ENCODE results near the gene HLA-DRA.
"Not testable (repeated sequence)": the region's sequence is repeated elsewhere in the genome, so short reads cannot be mapped to it uniquely, and the experiment has no call there.

The HLA-DRA gene

DNA sequence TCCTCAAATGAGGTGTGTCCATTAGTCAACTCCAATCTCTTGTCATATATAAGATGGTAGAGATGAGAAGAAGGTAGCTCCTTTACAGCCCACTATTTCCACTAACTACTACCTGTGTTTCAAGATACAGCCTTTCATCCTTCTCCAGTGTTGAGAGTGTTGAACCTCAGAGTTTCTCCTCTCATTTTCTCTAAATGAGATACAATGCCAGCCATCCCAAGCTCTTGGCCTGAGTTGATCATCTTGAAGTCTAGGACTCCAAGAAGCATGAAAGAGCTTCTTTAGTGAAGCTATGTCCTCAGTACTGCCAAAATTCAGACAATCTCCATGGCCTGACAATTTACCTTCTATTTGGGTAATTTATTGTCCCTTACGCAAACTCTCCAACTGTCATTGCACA is 548 bp upstream of the HLA-DRA start:
- H3K4me3 Mint-ChIP-seq = peak overlapping the region; percentile 88
- intact Hi-C loops (cut with micrococcal nuclease) = loop anchor here (5.0 kb wide), 2 partner anchors 148 to 228 kb away; partner anchors contain the start of genes HLA-DQB1 and HLA-DRB1

DNA sequence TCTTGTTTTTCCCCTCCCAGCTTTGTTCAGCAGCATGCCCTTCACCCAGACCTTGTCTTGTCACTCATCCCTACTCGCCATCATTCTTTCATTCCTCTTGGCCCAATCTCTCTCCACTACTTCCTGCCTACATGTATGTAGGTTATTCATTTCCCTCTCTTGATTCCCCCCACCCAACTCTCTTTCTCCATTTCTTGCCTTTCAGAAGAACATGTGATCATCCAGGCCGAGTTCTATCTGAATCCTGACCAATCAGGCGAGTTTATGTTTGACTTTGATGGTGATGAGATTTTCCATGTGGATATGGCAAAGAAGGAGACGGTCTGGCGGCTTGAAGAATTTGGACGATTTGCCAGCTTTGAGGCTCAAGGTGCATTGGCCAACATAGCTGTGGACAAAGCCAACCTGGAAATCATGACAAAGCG is 2.6 kb downstream of the HLA-DRA start:
- peak overlapping the region; percentile 88 for H3K4me3 Mint-ChIP-seq

More for the DNA sequence above, 548 bp upstream of the HLA-DRA start:
- Mint-ChIP-seq H3K36me3 (ENCODE audit: low read depth) (peaks cover 53% of the 10 kb centered on the region), H3K27me3 (no peaks in the 10 kb centered on the region), H3K9me3 (no peaks in the 10 kb centered on the region), H3K4me1 (ENCODE audit: low read depth) (peaks cover 69% of the 10 kb centered on the region), H3K27ac (peak overlapping the region; percentile 99)

DNA sequence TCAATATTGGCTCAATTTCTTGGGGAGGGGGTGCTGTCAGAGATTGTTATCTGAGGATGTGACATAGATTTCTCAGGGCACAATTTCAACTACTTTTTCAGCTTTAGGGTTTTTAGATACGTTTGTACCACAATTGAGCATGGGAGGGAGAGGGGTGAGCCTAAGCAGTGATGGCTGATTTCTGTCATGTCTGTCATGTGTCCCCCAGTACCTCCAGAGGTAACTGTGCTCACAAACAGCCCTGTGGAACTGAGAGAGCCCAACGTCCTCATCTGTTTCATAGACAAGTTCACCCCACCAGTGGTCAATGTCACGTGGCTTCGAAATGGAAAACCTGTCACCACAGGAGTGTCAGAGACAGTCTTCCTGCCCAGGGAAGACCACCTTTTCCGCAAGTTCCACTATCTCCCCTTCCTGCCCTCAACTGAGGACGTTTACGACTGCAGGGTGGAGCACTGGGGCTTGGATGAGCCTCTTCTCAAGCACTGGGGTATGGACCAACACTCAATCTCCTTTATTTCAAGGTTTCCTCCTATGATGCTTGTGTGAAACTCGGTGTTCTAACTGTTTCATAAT is 3.4 kb downstream of the HLA-DRA start:
- H3K9me3 Mint-ChIP-seq = no peaks in the 10 kb centered on the region
- peaks cover 57% of the 10 kb centered on the region for H3K4me1 Mint-ChIP-seq (ENCODE audit: low read depth)
- peak overlapping the region; percentile 99 for H3K27ac Mint-ChIP-seq
- intact Hi-C loops (cut with micrococcal nuclease) = loop anchor here (1.0 kb wide), 1 partner anchor 30 kb away; no protein-coding TSS in a partner anchor
- H3K36me3 Mint-ChIP-seq (ENCODE audit: low read depth) = peaks cover 69% of the 10 kb centered on the region
- H3K4me3 Mint-ChIP-seq = peak overlapping the region; percentile 88
- H3K27me3 Mint-ChIP-seq = no peaks in the 10 kb centered on the region

More for the DNA sequence above, 2.6 kb downstream of the HLA-DRA start:
- Mint-ChIP-seq H3K9me3 (no peaks in the 10 kb centered on the region), H3K4me1 (ENCODE audit: low read depth) (peaks cover 61% of the 10 kb centered on the region), H3K36me3 (ENCODE audit: low read depth) (peaks cover 69% of the 10 kb centered on the region), H3K27ac (peak overlapping the region; percentile 99), H3K27me3 (no peaks in the 10 kb centered on the region)
- intact Hi-C loops (cut with micrococcal nuclease) = loop anchor here (1.0 kb wide), 1 partner anchor 31 kb away; no protein-coding TSS in a partner anchor

DNA sequence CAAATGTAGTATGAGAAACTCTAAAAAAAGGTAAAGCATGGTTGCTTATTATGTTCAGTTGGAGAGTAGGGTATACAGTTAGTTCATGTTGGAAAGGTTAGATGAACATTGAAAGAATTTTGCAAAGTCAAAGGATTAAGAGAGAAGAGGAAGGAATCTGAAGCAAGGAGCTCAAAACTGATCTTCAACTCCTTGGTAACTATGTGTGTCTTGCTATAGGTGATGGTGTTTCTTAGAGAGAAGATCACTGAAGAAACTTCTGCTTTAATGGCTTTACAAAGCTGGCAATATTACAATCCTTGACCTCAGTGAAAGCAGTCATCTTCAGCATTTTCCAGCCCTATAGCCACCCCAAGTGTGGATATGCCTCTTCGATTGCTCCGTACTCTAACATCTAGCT is 4.7 kb downstream of the HLA-DRA start:
- H3K4me1 Mint-ChIP-seq (ENCODE audit: low read depth) = peaks cover 49% of the 10 kb centered on the region
- peak overlapping the region; percentile 88 for H3K4me3 Mint-ChIP-seq
- peak overlapping the region; percentile 99 for H3K27ac Mint-ChIP-seq
- peaks cover 5% of the 10 kb centered on the region for H3K9me3 Mint-ChIP-seq
- peaks cover 63% of the 10 kb centered on the region for H3K36me3 Mint-ChIP-seq (ENCODE audit: low read depth)
- intact Hi-C loops (cut with micrococcal nuclease) = no loop called here
- peaks cover 2% of the 10 kb centered on the region for H3K27me3 Mint-ChIP-seq

DNA sequence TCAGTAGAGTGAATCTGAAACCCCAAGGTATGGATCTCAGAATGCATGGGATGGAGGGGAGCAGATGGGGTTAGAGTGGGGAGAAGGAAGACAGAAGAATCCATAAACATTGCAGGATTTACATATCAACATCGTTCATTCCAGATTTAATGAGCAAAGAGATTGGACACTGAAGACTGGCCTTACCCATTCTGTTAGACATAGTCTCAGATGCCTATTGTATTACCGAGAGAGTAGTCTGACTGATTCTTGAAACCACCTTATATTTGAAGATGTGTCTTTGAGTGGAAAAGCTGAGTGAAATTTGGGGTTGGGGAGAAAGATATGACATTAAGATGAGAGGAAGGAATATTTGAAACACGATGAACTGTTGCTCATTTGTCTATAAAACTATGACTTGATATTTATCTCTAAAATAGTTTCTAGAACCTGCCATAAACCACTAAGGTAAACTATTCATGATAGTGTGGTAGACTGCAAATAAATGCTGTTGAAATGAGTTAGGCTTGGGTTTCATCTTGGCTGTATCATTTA is 5.7 kb downstream of the HLA-DRA start:
- Mint-ChIP-seq H3K27me3 (peaks cover 7% of the 10 kb centered on the region), H3K36me3 (ENCODE audit: low read depth) (peaks cover 53% of the 10 kb centered on the region), H3K9me3 (peaks cover 5% of the 10 kb centered on the region), H3K27ac (peak overlapping the region; percentile 99), H3K4me1 (ENCODE audit: low read depth) (peaks cover 43% of the 10 kb centered on the region), H3K4me3 (peak overlapping the region; percentile 44)
- intact Hi-C loops (cut with micrococcal nuclease) = no loop called here

DNA sequence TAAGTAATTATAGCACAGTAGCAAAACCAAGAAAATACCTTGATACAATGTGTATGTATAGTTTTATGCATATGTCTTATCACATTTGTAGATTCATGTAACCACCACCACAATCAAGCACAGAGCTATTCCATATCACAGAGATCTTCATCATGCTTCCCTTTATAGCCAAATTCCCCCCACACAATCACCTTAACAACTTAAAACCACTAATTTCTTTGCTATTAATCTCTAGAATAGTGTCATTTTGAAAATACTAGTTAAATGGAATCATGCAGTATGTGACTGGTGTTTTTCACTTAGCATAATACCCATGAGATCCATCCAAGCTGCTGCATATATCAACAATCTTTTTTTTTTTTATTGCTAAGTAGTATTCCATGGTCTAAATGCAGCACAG is 8.2 kb downstream of the HLA-DRA start:
- H3K27me3 Mint-ChIP-seq = peaks cover 10% of the 10 kb centered on the region
- H3K27ac Mint-ChIP-seq = no peak overlapping the region
- peaks cover 50% of the 10 kb centered on the region for H3K4me1 Mint-ChIP-seq (ENCODE audit: low read depth)
- intact Hi-C loops (cut with micrococcal nuclease) = no loop called here
- peaks cover 5% of the 10 kb centered on the region for H3K9me3 Mint-ChIP-seq
- peaks cover 28% of the 10 kb centered on the region for H3K36me3 Mint-ChIP-seq (ENCODE audit: low read depth)
- H3K4me3 Mint-ChIP-seq = no peak overlapping the region

DNA sequence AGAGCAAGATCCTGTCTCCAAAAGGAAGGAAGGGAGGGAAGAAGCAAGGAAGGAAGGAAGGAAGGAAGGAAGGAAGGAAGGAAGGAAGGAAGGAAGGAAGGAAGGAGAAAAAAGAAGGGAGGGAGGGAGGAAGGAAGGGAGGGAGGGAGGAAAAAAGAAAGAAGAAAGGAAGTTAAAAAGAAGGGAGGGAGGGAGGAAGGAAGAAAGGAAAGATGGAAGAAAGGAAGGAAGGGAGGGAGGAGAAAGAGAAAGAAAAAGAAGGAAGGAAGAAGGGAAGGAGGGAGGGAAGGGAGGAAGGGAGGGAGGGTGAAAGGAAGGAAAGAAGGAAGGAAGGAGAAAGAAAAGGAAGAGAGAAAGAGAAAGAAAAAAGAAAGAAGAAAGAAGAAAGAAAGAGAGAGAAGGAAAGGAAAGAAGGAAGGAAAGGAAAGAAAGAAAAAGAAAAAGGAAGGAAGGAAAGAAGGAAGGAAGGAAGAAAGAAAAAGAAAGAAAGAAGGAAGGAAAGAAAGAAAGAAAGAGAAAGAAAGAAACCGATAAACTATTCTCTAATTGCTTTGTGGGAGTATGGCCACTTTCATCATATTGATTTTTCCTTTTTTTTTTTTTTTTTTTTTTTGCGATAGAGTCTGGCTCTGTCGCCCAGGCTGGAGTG is 9.5 kb downstream of the HLA-DRA start:
- peaks cover 15% of the 10 kb centered on the region for H3K36me3 Mint-ChIP-seq (ENCODE audit: low read depth)
- no peak overlapping the region for H3K4me3 Mint-ChIP-seq
- intact Hi-C loops (cut with micrococcal nuclease) = no loop called here
- H3K9me3 Mint-ChIP-seq = peaks cover 16% of the 10 kb centered on the region
- H3K4me1 Mint-ChIP-seq (ENCODE audit: low read depth) = peaks cover 46% of the 10 kb centered on the region
- peaks cover 10% of the 10 kb centered on the region for H3K27me3 Mint-ChIP-seq
- H3K27ac Mint-ChIP-seq = no peak overlapping the region

DNA sequence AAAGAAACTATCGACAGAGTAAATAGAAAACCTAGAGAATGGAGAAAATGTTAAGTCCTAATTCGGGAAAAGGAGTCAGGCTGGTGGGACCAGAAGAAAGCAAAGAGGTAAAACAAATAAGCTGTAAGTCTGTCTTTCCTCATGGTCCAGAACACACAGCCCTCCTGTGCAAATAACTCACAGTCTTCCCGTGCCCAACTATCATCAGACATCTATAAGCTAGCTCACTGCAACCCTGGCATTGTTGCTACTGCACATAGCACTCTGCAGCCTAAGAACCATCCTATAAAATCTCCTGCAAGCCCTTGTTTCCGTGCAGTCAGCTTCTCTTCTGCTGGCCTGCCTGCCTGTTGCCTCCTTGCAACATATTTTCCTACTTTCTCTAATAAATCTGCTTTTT is 17.4 kb downstream of the HLA-DRA start:
- H3K4me1 Mint-ChIP-seq (ENCODE audit: low read depth) = peaks cover 34% of the 10 kb centered on the region
- H3K36me3 Mint-ChIP-seq (ENCODE audit: low read depth) = no peaks in the 10 kb centered on the region
- intact Hi-C loops (cut with micrococcal nuclease) = no loop called here
- peaks cover 13% of the 10 kb centered on the region for H3K9me3 Mint-ChIP-seq
- no peak overlapping the region for H3K4me3 Mint-ChIP-seq
- no peak overlapping the region for H3K27ac Mint-ChIP-seq
- peaks cover 28% of the 10 kb centered on the region for H3K27me3 Mint-ChIP-seq

DNA sequence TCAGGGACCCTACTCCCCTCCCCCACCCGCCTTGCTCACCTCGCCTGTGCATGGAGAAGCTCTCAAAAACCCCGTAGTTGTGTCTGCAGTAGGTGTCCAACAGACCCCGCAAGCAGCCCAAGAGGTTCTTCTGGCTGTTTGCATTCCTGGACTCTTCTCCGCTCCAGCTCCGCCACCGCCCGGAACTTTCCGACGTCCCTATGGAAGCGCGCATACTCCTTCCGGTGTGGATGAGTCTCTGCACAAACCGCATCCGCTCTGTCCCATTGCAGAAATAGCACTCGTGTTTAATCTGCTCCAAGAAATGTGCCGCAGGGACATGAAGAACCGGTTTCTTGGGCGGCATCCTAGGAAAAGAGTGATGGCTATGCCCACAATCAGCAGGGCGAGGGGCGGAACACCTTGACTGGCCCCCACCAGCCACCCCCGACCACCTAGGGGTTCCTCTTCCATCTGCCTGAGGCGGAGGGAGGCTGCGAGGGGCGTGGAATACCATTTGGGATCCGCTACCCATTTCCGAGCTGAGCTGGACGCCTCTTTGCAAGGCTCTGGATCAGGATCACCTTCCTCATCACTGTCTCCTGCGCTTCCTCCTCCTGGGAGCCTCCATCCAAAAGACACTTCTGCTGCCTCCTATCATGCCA is 20.2 kb downstream of the HLA-DRA start:
- intact Hi-C loops (cut with micrococcal nuclease) = no loop called here
- Mint-ChIP-seq H3K27ac (peak overlapping the region; percentile 57), H3K27me3 (peaks cover 35% of the 10 kb centered on the region), H3K9me3 (no peaks in the 10 kb centered on the region), H3K4me1 (ENCODE audit: low read depth) (peaks cover 22% of the 10 kb centered on the region), H3K4me3 (peak overlapping the region; percentile 77), H3K36me3 (ENCODE audit: low read depth) (no peaks in the 10 kb centered on the region)

DNA sequence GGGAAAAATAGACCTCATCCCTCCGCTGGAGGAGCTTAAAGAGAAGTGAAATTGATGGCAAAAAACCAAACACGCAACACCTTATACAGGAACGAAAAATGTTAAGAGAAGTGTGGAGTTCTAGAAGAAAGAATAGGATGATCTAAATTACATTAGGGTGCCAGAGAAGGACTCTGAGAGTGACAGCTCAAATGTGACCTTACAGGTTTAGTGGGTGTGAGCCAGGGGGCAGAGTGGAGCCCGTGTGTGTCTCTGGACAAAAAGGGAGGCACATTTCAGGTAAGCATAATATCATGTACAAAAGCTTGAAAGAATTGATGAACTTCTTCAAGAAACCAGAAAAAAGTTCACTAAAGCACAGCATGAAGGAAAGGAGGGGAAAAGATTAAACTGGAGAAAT is 20.8 kb downstream of the HLA-DRA start:
- peak overlapping the region; percentile 57 for H3K27ac Mint-ChIP-seq
- peaks cover 26% of the 10 kb centered on the region for H3K4me1 Mint-ChIP-seq (ENCODE audit: low read depth)
- peaks cover 35% of the 10 kb centered on the region for H3K27me3 Mint-ChIP-seq
- no peak overlapping the region for H3K4me3 Mint-ChIP-seq
- no peaks in the 10 kb centered on the region for H3K36me3 Mint-ChIP-seq (ENCODE audit: low read depth)
- intact Hi-C loops (cut with micrococcal nuclease) = no loop called here
- no peaks in the 10 kb centered on the region for H3K9me3 Mint-ChIP-seq

DNA sequence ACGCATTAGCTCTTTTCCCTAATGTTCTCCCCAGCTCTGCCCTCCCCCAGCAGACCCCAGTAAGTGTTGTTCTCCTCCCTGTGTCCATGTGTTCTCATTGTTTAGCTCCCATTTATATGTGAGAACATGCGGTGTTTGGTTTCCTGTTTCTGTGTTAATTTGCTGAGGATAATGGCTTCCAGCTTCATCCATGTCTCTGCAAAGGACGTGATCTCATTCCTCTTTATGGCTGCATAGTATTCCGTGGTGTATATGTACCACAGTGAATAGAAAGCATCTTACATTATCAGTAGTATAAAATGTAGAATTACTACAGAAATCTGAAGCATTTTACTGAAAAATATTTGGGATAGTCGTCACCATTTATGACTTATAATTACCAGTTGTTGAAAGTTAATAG is 21.8 kb downstream of the HLA-DRA start:
- no peaks in the 10 kb centered on the region for H3K36me3 Mint-ChIP-seq (ENCODE audit: low read depth)
- H3K27ac Mint-ChIP-seq = no peak overlapping the region
- H3K9me3 Mint-ChIP-seq = no peaks in the 10 kb centered on the region
- H3K4me1 Mint-ChIP-seq (ENCODE audit: low read depth) = peaks cover 28% of the 10 kb centered on the region
- intact Hi-C loops (cut with micrococcal nuclease) = no loop called here
- H3K27me3 Mint-ChIP-seq = peaks cover 35% of the 10 kb centered on the region
- no peak overlapping the region for H3K4me3 Mint-ChIP-seq

DNA sequence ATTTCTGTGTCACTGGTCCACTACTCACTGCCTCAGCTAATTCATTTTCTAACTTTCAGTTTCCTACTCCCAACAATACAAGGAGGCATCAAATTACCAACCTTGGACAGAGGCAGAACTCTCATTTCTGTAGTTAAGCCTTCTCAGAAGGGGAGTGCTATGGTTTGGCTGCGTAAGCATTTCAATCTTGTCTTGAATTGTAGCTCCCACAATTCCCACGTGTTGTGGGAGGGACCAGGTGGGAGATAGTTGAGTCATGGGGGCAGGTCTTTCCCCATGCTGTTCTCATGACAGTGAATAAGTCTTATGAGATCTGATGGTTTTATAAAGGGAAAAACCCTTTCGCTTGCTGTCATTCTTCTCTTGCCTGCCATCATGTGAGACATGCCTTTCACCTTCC is 22.9 kb downstream of the HLA-DRA start:
- Mint-ChIP-seq H3K27me3 (peaks cover 32% of the 10 kb centered on the region), H3K27ac (no peak overlapping the region)
- intact Hi-C loops (cut with micrococcal nuclease) = no loop called here

DNA sequence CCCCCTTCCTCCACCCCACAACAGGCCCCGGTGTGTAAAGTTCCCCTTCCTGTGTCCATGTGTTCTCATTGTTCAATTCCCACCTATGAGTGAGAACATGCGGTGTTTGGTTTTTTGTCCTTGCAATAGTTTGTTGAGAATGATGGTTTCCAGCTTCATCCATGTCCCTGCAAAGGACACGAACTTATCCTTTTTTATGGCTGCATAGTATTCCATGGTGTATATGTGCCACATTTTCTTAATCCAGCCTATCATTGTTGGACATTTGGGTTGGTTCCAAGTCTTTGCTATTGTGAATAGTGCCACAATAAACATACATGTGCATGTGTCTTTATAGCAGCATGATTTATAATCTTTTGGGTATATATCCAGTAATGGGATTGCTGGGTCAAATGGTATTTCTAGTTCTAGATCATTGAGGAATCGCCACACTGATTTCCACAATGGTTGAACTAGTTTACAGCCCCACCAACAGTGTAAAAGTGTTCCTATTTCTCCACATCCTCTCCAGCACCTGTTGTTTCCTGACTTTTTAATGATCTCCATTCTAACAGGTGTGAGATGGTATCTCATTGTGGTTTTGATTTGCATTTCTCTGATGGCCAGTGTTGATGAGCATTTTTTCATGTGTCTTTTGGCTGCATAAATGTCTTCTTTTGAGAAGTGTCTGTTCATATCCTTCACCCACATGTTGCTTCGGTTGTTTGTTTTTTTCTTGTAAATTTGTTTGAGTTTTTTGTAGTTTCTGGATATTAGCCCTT is 28.2 kb downstream of the HLA-DRA start:
- H3K27me3 Mint-ChIP-seq; H3K9me3 Mint-ChIP-seq; H3K27ac Mint-ChIP-seq; H3K4me3 Mint-ChIP-seq; intact Hi-C loops (cut with micrococcal nuclease); H3K36me3 Mint-ChIP-seq (ENCODE audit: low read depth): not testable (repeated sequence)
- H3K4me1 Mint-ChIP-seq (ENCODE audit: low read depth) = peaks cover 33% of the 10 kb centered on the region

More for the DNA sequence above, 22.9 kb downstream of the HLA-DRA start:
- H3K9me3 Mint-ChIP-seq = no peaks in the 10 kb centered on the region
- H3K4me3 Mint-ChIP-seq = no peak overlapping the region
- H3K4me1 Mint-ChIP-seq (ENCODE audit: low read depth) = peaks cover 31% of the 10 kb centered on the region
- H3K36me3 Mint-ChIP-seq (ENCODE audit: low read depth) = no peaks in the 10 kb centered on the region

Measured in dendritic cell treated with granulocyte-macrophage colony-stimulating factor and Interleukin-4, amounts not matched to agents 40 ng/mL and 50 ng/mL, for 4 days (primary cell).